Activated CD8-positive, alpha-beta T cell treated with anti-CD3 and anti-CD28 coated beads for 36 hours (primary cell): ENCODE data around the gene CYP4F8. TPM values are rescaled to one million over a fixed set of nuclear protein-coding genes. Genes with fewer than 3 reads are reported as not detected.
"Not testable (repeated sequence)": the region's sequence is repeated elsewhere in the genome, so short reads cannot be mapped to it uniquely, and the experiment has no call there.

Experiments used
- ATAC-seq: fragments of 200-7000 bp; cut with Tn5 transposase; one replicate; pipeline ENCODE4 v1.10.0; 2021; ENCODE audit warnings: mild to moderate bottlenecking, moderate library complexity
- CTCF ChIA-PET: fragments of 350-600 bp; sonication (Branson Sonifier 250); formaldehyde crosslinking; loops from one replicate; lab custom pipeline; 2021; ENCODE audit warnings: antibody characterized with exemption; lab: Charles Lee
- POLR2A ChIA-PET: fragments of 350-600 bp; sonication (Branson Sonifier 250); formaldehyde crosslinking; loops from one replicate; lab custom pipeline; 2021; ENCODE audit warnings: antibody characterized with exemption; lab: Charles Lee
- DNase-seq: peaks from one replicate; pipeline ENCODE4 v3.0.0-alpha.2; 2020
- H3K27ac Mint-ChIP-seq: one replicate; pipeline ENCODE4 v1.8.0; 2021; ENCODE audit warnings: mild to moderate bottlenecking, mixed read lengths
- H3K27me3 Mint-ChIP-seq: one replicate; pipeline ENCODE4 v1.8.0; 2021; ENCODE audit warnings: mixed read lengths
- H3K36me3 Mint-ChIP-seq: one replicate; pipeline ENCODE4 v1.8.0; 2021; ENCODE audit warnings: low read depth, mixed read lengths
- H3K4me1 Mint-ChIP-seq: one replicate; pipeline ENCODE4 v1.8.0; 2021; ENCODE audit warnings: low read depth, mixed read lengths
- H3K4me3 Mint-ChIP-seq: one replicate; pipeline ENCODE4 v1.8.0; 2021; ENCODE audit warnings: mild to moderate bottlenecking, moderate library complexity, mixed read lengths
- H3K9me3 Mint-ChIP-seq: one replicate; pipeline ENCODE4 v1.8.0; 2021; ENCODE audit warnings: mixed read lengths
- intact Hi-C: fragments of 100-400 bp; cut with micrococcal nuclease; formaldehyde crosslinking; loops from one replicate; pipeline ENCODE4 v1.10.0; 2022
- total RNA-seq, 2 experiments: library from RNA; stranded (reverse); gene quantifications; one replicate each; pipeline ENCODE4 v1.2.3, GENCODE V29; 2021
- TF ChIP-seq, protein P1 (sequence below): fragments of 200-600 bp; IDR thresholded peaks from one replicate; pipeline ENCODE4 v1.8.0; 2022; ENCODE audit warnings: antibody characterized with exemption, mild to moderate bottlenecking

Gene CYP4F8
- total RNA-seq, 2 experiments from 2014 or later: not detected

DNA sequence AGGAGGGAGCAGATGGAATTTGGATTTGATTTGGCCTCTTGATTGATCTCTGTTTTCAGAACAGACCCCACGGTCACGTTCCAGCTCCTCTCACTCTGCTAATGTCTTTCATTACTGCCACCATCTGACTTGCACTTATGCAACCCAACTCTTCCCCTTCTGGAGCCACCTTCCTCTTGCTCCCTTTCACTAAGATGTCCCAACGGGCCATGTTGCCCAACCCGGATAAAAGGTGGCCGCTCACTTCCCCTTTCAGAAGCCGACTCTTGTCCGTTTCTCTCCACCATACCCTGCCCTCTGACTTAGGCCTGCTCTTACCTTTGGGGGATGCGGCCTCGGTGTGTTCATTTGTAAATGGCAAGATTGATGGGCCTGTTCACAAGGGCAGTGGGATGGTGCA, 27.4 kb upstream of the CYP4F8 start:
- ChIA-PET CTCF (interaction anchor here (0.9 kb wide), 1 partner anchor 14 kb away, joined by 3 read pairs; no protein-coding TSS in a partner anchor), POLR2A (interaction anchor here (0.6 kb wide), 1 partner anchor 48 kb away, joined by 3 read pairs; no protein-coding TSS in a partner anchor)
- Mint-ChIP-seq H3K27ac (no peak overlapping the region), H3K27me3 (peaks cover 16% of the 10 kb centered on the region), H3K9me3 (no peaks in the 10 kb centered on the region), H3K36me3 (no peaks in the 10 kb centered on the region), H3K4me3 (no peak overlapping the region), H3K4me1 (peaks cover 4% of the 10 kb centered on the region)
- ATAC-seq (no peak), DNase-seq (no peak)
- intact Hi-C loops: no loop called here
- TF ChIP-seq, protein P1, sequence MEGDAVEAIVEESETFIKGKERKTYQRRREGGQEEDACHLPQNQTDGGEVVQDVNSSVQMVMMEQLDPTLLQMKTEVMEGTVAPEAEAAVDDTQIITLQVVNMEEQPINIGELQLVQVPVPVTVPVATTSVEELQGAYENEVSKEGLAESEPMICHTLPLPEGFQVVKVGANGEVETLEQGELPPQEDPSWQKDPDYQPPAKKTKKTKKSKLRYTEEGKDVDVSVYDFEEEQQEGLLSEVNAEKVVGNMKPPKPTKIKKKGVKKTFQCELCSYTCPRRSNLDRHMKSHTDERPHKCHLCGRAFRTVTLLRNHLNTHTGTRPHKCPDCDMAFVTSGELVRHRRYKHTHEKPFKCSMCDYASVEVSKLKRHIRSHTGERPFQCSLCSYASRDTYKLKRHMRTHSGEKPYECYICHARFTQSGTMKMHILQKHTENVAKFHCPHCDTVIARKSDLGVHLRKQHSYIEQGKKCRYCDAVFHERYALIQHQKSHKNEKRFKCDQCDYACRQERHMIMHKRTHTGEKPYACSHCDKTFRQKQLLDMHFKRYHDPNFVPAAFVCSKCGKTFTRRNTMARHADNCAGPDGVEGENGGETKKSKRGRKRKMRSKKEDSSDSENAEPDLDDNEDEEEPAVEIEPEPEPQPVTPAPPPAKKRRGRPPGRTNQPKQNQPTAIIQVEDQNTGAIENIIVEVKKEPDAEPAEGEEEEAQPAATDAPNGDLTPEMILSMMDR: no peak

DNA sequence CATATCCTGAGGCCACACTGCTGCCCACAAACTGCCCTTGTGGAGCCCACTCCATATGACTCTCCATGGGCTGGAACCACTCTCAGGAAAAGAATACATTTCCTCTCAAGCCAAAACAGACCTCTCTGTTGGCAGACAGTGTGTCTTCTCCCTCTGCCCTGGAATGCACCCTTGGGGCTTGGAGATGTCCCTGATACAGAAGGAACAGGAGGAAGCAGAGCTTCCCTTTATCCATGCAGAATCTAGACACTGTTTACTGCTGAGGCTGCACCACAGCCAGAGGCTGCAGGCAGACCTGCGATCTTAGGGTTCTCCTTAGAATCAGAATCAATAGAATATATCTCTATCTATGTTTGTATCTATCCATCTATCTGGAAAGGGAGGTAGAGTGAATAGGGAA, 26.8 kb upstream of the CYP4F8 start:
- no peaks in the 10 kb centered on the region for H3K9me3 Mint-ChIP-seq
- CTCF ChIA-PET: no interaction called here

DNA sequence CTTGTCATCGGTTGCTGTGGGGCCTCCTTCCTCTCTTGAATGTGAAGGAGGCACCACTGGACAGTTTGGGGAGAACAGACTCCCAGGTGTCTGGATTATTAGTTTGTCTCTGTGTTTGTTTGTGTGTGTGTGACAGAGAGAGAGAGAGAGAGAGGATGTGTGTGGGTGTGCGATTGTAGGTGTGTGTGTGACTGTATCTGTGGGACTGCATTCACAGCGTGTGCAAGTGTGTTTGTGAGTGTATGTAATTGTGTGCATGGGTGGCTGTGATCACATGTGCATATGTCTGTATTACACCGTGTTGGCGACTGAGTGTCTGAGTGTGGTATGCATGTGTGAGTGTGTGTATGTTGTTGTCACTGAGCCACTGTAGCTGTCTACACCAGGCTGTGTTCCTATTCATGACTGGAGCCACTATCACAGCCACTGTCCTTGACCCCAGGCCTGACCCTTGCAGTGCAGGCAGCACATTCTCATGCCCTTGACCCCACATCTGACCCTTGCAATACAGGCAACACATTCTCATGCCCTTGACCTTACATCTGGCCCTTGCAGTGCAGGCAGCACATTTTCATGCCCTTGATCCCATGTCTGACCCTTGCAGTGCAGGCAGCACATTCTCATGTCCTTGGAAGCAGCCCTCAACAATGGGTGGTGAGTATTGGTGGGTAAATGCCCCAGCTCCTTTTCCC, 25.1 kb upstream of the CYP4F8 start:
- no peaks in the 10 kb centered on the region for H3K9me3 Mint-ChIP-seq

More for the DNA sequence above, 26.8 kb upstream of the CYP4F8 start:
- H3K27ac Mint-ChIP-seq: no peak overlapping the region
- no peak for ATAC-seq
- POLR2A ChIA-PET: interaction anchor here (0.7 kb wide), 1 partner anchor 635 kb away, joined by 3 read pairs; no protein-coding TSS in a partner anchor
- H3K36me3 Mint-ChIP-seq: no peaks in the 10 kb centered on the region
- intact Hi-C loops: no loop called here
- H3K27me3 Mint-ChIP-seq: peaks cover 17% of the 10 kb centered on the region
- TF ChIP-seq, protein P1: no peak
- no peak overlapping the region for H3K4me3 Mint-ChIP-seq
- H3K4me1 Mint-ChIP-seq: peaks cover 4% of the 10 kb centered on the region
- DNase-seq: no peak

DNA sequence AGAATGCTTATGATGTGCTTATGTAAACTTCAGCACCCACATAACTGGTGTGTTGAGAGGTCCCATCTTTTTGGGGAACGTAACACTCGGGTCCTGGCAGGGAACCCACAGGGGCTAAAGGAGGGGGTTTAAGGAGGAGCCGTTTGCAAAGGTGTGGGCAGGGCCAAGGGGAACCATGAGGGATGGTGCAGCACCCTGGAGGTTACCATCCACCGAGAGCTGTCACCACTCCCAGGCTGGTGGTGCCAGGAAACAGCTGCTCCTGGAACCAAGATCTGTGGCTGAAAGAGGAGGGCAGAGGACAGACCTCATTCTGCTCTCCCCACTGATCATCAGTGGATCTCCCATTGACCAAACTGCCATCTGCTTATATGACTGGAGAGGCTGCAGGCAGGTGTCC, 23.2 kb upstream of the CYP4F8 start:
- intact Hi-C loops: no loop called here
- H3K27me3 Mint-ChIP-seq: peaks cover 32% of the 10 kb centered on the region
- ATAC-seq (no peak), DNase-seq (no peak)
- H3K36me3 Mint-ChIP-seq: no peaks in the 10 kb centered on the region
- no peak overlapping the region for H3K4me3 Mint-ChIP-seq
- POLR2A ChIA-PET: no interaction called here
- CTCF ChIA-PET: no interaction called here
- H3K4me1 Mint-ChIP-seq: no peaks in the 10 kb centered on the region
- TF ChIP-seq, protein P1: no peak
- peaks cover 4% of the 10 kb centered on the region for H3K9me3 Mint-ChIP-seq
- H3K27ac Mint-ChIP-seq: no peak overlapping the region

More for the DNA sequence above, 25.1 kb upstream of the CYP4F8 start:
- ChIA-PET CTCF (no interaction called here), POLR2A (no interaction called here)
- Mint-ChIP-seq H3K4me3 (no peak overlapping the region), H3K27ac (no peak overlapping the region), H3K4me1 (no peaks in the 10 kb centered on the region), H3K36me3 (no peaks in the 10 kb centered on the region), H3K27me3 (peaks cover 28% of the 10 kb centered on the region)
- DNase-seq (no peak), ATAC-seq (no peak)
- intact Hi-C loops: no loop called here
- TF ChIP-seq, protein P1: no peak

DNA sequence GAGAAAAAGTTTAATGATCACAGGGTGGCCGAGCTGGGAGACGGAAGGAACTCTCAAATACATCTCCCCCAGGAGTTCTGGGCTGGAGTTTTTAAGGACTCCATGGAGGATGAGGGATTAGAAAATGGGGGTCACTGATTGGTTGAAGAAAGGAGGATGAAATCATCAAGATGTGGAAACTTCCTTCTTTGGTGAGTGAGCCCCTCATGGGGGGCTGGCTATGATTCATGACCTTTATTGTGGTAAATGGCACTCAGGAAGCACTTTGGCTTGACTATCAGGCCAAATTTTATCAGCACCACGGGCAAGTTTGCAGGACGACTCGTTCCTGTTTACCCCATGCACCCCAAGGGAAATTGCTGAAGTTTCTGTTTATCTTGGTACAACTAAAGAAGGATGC, 22.5 kb upstream of the CYP4F8 start:
- ATAC-seq, CTCF ChIA-PET, H3K27ac Mint-ChIP-seq, H3K9me3 Mint-ChIP-seq, DNase-seq, H3K4me1 Mint-ChIP-seq, POLR2A ChIA-PET, intact Hi-C loops, H3K4me3 Mint-ChIP-seq, H3K36me3 Mint-ChIP-seq: not testable (repeated sequence)
- peaks cover 32% of the 10 kb centered on the region for H3K27me3 Mint-ChIP-seq

DNA sequence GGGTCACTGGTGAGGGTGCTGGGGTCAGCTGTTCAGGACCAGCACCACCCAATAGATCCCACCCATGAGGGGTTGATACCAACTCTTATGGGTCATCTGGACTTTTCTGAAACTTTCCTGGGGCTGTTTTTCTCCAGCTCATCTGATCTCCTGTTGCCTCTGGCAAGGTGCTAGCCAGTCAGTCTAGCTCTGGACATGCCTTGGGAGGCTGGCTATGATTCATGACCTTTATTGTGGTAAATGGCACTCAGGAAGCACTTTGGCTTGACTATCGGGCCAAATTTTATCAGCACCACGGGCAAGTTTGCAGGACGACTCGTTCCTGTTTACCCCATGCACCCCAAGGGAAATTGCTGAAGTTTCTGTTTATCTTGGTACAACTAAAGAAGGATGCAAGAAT, 21.3 kb upstream of the CYP4F8 start:
- DNase-seq, H3K4me1 Mint-ChIP-seq, H3K27ac Mint-ChIP-seq, POLR2A ChIA-PET, H3K9me3 Mint-ChIP-seq, CTCF ChIA-PET, intact Hi-C loops, H3K36me3 Mint-ChIP-seq, ATAC-seq, H3K4me3 Mint-ChIP-seq: not testable (repeated sequence)
- H3K27me3 Mint-ChIP-seq: peaks cover 32% of the 10 kb centered on the region
